Stimulated activated CD8-positive, alpha-beta memory T cell treated with anti-CD3 and anti-CD28 coated beads, Interleukin-4, amount 100 ng/mL, for 1 hour (primary cell): ENCODE measurements around the gene PLD6.
"Not testable (repeated sequence)": the region's sequence is repeated elsewhere in the genome, so short reads cannot be mapped to it uniquely, and the experiment has no call there.

Experiments used
- DNase-seq, 2 donors: peaks; one replicate each; pipeline ENCODE4 v3.0.0-alpha.2; 2020; ENCODE audit warnings: low read depth in 2 of 2, low spot score in 1 of 2

PLD6 gene

GRCh38 chr17:17201271-17201670 lies 4.9 kb downstream of the PLD6 start:
- DNase-seq, result no peak

- DNase-seq, result no peak
Observed at GRCh38 chr17:17200831-17201230, 5.3 kb downstream of the PLD6 start.

DNA sequence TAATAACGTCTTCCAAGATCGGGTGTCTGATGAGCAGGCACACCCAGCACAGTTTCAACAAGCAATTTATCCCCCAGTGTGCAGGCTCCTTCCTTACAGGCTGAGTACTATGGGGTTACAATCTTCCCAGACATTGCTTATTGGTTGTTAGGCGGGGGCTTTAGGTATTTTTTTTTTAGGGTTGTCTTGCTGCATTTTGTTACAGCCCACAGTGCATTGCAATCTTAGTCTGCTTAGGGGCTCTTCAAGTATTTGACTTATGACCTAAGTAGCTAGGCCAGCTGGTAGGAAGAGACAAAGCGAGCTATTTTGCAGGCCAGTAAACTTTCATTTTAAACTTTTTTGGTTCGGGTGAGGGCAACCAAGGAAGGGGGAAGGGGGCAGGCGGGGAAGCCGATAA lies 5.8 kb downstream of the PLD6 start:
- DNase-seq, result no peak

DNA sequence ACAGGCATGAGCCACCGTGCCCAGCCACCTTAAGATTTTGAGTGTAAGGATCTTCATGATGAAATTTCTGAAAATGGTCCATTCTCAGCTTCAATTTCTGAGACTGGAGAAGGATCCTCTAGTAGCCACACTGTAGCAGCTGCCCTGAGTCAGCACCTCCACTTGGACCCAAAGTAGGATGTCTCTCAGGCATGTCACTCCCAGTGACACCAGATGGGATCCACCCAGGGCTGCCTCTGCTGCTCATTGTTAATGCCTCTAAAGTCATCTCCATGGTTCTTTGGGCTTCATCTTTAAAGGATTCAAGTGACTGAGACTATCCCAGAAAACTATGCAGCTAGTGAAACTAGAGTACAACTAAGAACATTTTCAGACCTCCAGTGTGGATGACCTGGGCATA lies 7.9 kb downstream of the PLD6 start:
- DNase-seq, result no peak

- no peak for DNase-seq
Observed at GRCh38 chr17:17196776-17197175, 9.4 kb downstream of the PLD6 start.

DNA sequence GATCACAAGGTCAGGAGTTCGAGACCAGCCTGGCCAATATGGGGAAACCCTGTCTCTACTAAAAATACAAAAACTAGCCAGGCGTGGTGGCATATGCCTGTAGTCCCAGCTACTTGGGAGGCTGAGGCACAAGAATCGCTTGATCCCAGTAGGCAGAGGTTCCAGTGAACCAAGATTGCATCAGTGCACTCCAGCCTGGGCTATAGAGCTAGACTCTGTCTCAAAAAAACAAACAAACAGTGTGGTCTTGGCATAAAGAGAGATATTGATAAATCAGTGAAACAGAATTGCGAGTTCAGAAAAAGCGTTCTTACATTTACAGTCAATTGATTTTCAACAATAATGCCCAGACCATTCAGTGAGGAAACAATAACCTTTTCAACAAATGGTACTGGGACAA lies 10.7 kb downstream of the PLD6 start:
- not testable (repeated sequence) for DNase-seq

GRCh38 chr17:17191961-17192381 lies 14.2 kb downstream of the PLD6 start:
- no peak for DNase-seq

- DNase-seq, result no peak
Observed at GRCh38 chr17:17191346-17191792, 14.8 kb downstream of the PLD6 start.

GRCh38 chr17:17190188-17190587 lies 15.9 kb downstream of the PLD6 start:
- no peak for DNase-seq

DNA sequence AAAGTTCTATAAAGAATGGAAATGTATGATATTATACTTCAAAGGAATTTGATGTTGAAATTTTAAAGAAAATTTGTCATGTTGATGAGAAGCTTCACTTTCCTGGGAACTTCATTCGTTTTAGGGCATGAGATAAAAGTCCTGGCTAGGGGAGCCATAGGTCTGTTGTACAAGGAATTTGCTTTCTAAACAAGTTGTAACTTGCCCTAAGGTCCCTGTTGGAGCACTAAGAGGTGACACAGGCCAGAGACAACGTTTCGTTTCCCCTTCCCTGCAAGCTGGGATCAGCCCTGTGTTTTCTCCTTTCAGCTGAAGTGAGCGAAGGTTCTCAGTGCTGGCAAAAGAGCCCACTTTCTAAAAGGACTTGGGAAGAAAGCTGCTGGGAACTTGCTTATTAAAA lies 16.6 kb downstream of the PLD6 start:
- DNase-seq, result no peak

DNA sequence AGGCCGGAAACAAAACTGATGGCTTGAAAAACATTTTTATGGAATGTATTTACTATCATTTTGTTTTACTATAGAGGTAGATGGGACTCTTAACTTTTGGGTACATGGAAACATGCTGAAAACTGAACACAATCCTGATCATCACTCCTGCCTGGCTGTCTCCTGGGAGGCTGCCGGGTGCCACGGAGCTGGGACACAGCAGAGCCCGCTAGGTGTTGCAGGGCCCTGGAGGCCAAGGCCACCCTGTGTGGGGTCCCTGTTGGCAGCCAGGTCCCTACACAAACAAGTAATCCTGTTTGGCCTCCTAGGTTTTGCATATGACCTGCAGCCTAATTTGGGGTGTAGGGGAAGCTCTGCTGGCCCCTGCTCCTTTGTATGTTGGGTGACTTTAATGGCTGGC lies 17.5 kb downstream of the PLD6 start:
- DNase-seq, result no peak

DNA sequence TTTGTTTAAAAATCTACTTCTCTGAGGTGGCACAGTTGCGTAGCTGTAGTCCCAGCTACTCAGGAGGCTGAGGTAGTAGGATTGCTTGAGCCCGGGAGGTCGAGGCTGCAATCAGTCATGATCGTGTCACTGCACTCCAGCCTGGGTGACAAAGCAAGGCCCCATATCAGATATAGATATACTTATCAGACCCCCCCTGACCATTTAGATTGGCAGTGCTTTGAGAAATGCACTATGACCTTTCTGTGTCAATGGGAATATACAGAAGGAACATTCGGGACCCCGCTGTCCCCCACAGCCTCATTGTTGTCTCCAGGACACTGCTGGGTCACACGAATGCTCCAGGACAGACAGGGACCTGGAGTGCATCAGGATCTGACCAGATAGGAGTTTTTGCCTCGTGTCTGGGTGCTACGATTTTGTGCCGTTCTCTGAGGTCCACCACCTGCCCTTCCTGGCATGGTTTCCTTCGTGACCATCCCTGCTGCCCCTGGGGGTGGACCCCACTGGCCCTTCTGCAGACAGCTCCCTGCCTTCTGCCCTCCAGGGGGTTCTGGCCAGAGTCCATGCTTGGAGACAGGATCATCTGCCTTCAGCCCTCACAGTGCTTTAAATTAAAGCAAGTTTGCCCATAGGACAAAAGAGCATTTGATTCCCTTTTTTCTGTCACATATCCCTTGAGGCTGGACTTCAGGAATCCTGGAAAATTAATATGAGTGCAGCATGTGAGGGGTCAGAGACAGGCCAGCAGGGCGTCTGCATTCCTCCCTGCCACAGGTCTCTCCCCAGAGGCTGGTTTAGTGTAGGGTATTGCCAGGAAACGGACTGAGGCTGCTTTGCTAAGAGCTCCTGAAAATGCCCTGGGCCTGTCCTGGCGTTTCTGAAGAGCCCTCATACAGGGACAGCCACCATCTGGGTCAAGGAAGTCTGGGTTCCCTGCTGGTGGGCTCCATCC lies 19.3 kb downstream of the PLD6 start:
- DNase-seq, result no peak

- DNase-seq, result no peak
Observed at GRCh38 chr17:17186051-17186450, 20.1 kb downstream of the PLD6 start.

DNA sequence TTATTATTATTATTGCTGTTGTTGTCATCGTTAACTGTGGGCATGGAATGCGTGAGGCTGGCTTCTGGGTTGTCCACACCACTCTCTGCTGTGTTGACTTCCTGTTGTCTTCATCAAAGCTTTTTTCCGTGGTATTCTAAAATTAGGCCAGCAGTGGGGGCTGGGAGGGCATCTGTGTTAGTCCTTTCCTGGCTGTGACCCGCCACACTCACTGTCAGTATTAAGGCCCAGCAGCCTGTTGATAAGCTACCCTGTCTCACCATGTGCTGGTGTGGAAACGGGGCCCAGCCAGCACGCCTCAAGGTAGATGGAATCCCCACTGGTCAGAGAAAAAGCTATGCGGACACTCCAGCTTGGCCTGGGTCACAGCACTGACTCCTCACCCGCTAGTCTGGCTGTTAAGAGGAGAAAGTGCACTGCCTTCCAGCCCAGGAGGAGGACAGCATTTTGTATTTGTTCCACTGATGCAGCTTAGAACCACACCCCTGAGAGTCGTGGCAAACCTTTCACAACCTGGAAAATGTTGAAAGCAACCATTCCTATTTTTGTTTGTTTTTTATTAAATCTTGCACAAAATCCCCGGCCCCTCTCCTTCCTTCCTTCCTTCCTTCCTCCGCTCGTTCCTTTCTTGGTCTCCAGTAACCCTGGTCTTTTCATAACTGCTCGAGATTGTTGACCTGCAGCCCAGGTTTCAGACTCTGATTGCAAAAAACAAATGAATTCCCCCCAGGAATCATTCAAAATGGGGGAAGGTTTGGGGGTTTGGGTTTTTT lies 21.0 kb downstream of the PLD6 start:
- DNase-seq, result not testable (repeated sequence)

GRCh38 chr17:17183744-17184143 lies 22.4 kb downstream of the PLD6 start:
- no peak for DNase-seq

GRCh38 chr17:17182598-17183136 lies 23.5 kb downstream of the PLD6 start:
- DNase-seq, result no peak

DNA sequence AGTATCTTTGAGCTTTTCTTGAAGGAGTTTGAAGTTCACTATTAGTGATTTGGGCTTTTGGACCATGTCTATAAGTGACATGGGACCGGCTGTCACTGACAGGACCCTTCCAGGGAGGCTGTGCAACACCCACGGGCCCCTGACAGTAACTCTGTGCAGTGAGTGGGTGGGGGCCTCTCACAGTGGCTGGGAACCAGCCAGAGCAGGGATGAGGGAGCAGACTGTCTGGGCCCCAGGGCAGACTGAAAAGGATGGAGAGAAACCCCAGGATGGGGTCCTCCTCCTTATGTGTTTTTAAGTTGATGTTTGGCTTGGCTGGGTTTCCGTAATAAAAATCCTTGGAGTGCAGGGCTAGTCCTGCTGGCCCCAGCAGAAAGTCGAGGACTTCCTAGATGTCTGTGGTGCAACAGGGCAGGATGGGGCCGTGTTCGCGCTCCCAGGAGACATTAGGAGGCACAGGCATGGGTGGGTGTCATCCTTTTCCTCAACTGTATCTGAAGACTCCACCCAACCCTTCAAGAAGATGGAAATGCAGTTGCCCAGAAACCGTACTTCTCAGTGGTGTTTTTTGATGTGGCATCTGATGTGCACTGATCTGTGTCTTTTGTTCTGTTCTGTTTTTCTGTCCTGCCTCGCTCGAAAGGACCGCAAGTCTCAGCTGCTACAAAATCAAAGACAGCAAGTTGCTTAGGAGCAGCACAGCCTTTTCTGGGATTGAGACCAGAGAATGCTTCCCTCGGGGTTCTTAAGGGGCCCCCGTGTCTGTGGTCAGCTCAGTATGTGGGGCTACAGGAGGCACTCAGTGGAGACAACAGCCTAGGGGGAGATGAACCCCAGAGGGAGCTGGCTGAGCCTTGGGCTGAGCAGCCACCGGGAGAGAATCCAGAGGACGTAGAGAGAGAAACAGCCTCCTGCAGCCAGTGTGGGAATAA lies 24.2 kb downstream of the PLD6 start:
- DNase-seq, result no peak

DNA sequence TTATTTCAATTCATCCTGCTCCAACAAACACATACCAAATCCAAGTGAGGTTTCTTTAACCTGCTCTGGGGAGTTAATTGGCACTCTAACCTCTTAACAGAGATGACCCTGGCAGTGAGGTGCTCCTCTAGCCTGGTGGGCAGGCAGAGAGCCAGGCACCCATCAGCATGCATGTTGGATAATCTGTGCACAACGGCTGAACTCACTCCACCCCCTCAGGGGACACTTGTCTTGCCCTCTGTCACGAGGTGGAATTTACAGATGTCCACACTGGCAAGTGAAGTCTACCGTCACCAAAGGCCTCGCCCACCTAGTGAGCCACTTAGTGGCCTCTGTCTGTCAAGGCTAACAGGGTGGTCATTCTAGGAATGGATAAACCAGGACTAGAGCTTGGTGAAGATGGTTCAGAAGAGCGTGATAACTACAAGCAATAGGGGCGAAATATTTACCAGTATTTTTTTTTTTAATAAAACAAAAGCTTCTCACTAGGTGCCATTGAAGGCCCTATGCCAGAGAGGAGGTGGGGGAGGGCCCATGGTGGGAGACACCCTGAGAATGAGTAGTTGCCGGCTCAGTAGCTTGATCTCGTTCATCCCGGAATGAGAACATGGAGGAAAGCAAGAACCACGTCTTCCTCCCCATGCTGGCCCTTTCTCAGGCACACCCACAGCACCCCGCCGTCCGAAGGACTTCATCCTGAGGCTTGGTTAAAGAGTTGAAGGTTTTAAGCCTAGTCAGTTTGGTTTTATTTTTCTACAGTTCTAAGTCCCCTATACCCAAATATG lies 25.2 kb downstream of the PLD6 start:
- no peak for DNase-seq

DNA sequence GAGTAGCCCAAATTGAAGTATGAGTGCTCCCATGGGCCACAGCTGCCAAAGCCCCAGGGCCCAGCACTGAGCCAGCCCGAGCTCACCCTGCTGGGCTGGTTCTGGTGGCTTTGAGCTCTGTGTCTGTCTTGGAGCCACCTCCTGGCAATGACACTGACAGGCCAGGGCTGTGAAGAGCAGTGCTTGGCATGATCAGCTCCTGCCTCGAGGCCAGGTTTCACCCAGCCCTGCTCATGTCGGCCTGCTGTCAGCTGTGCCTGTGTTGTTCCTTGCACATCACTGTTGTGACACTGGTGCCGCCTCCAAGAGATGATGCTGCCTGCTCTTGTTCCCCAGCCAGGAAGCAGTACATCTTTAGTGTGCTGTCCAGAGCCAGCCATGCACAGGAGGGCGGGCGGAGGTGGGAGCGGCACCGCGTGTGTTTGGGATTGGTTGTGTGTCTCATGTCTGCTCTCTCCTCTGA lies 26.0 kb downstream of the PLD6 start:
- DNase-seq, result no peak

GRCh38 chr17:17179371-17179827 lies 26.7 kb downstream of the PLD6 start:
- DNase-seq, result no peak
